ENCODE results near the gene PIGU. TPM values are rescaled to one million over a fixed set of nuclear protein-coding genes. Genes with fewer than 3 reads are reported as not detected.

PIGU gene
- total and polyA plus RNA-seq, 2 experiments from 2014 or later = 21.2 to 21.6 TPM

- Histone ChIP-seq H3K4me1 (ENCODE audit: insufficient read depth) (peaks cover 4% of the 10 kb centered on the region), H3K36me3 (ENCODE audit: low read depth) (peaks cover 65% of the 10 kb centered on the region), H3K9ac (no peak overlapping the region), H3K4me2 (ENCODE audit: unreplicated experiment) (no peak overlapping the region), H3K27me3 (replicated peaks; ENCODE audit: insufficient read depth) (no peaks in the 10 kb centered on the region), H2AFZ (no peak overlapping the region), H3K9me2 (ENCODE audit: insufficient read depth) (no peaks in the 10 kb centered on the region), H3F3A (ENCODE audit: insufficient read depth) (peaks cover 9% of the 10 kb centered on the region), H3K79me2 (ENCODE audit: insufficient read depth) (peaks cover 61% of the 10 kb centered on the region), H4K20me1 (ENCODE audit: insufficient read depth) (no peaks in the 10 kb centered on the region), H3K4me3 (no peak overlapping the region), H3K9me3 (ENCODE audit: low read depth) (no peaks in the 10 kb centered on the region), H3K27ac (no peak overlapping the region)
- WGBS, 2 experiments (ENCODE audit: low coverage in 1 of 2, low lambda C conversion rate in 2 of 2, missing lambda C conversion rate in 2 of 2) = 87% methylated on average over 8 of the region's 8 CpGs
- TF ChIP-seq EZH2 (IDR thresholded peaks at IDR 0.05; ENCODE audit: insufficient read depth, poor library complexity, severe bottlenecking) (no peak), EZH2phosphoT487 (IDR thresholded peaks at IDR 0.05; ENCODE audit: insufficient read depth, low read depth) (no peak)
- in situ Hi-C loops (cut with MboI) = no loop called here
- no peak for DNase-seq
Observed at GRCh38 chr20:34531608-34532265, 145.2 kb downstream of the PIGU start.

- Histone ChIP-seq H3K9me3 (ENCODE audit: low read depth) (no peaks in the 10 kb centered on the region), H3K4me3 (no peak overlapping the region), H3K4me2 (ENCODE audit: unreplicated experiment) (no peak overlapping the region), H3K9me2 (ENCODE audit: insufficient read depth) (no peaks in the 10 kb centered on the region), H3K9ac (no peak overlapping the region), H4K20me1 (ENCODE audit: insufficient read depth) (no peaks in the 10 kb centered on the region), H3K27ac (no peak overlapping the region), H2AFZ (no peak overlapping the region), H3K27me3 (replicated peaks; ENCODE audit: insufficient read depth) (no peaks in the 10 kb centered on the region), H3K79me2 (ENCODE audit: insufficient read depth) (peaks cover 66% of the 10 kb centered on the region), H3K36me3 (ENCODE audit: low read depth) (peaks cover 55% of the 10 kb centered on the region), H3F3A (ENCODE audit: insufficient read depth) (peaks cover 18% of the 10 kb centered on the region), H3K4me1 (ENCODE audit: insufficient read depth) (peaks cover 16% of the 10 kb centered on the region)
- in situ Hi-C loops (cut with MboI) = no loop called here
- DNase-seq = no peak
- TF ChIP-seq EZH2 (IDR thresholded peaks at IDR 0.05; ENCODE audit: insufficient read depth, poor library complexity, severe bottlenecking) = no peak
- no peak for TF ChIP-seq EZH2phosphoT487 (IDR thresholded peaks at IDR 0.05; ENCODE audit: insufficient read depth, low read depth)
- 94 to 97% methylated on average over 5 of the region's 5 CpGs for WGBS, 2 experiments (ENCODE audit: low coverage in 1 of 2, low lambda C conversion rate in 2 of 2, missing lambda C conversion rate in 2 of 2)
Observed at GRCh38 chr20:34530342-34530741, 146.6 kb downstream of the PIGU start.

- Histone ChIP-seq H3K4me2 (ENCODE audit: unreplicated experiment) (no peak overlapping the region), H3K9me3 (ENCODE audit: low read depth) (no peaks in the 10 kb centered on the region), H3K4me1 (ENCODE audit: insufficient read depth) (peaks cover 21% of the 10 kb centered on the region), H3K4me3 (no peak overlapping the region), H3F3A (ENCODE audit: insufficient read depth) (peaks cover 24% of the 10 kb centered on the region), H3K36me3 (ENCODE audit: low read depth) (peaks cover 49% of the 10 kb centered on the region), H3K9me2 (ENCODE audit: insufficient read depth) (no peaks in the 10 kb centered on the region), H3K9ac (no peak overlapping the region), H3K27me3 (replicated peaks; ENCODE audit: insufficient read depth) (no peaks in the 10 kb centered on the region), H3K79me2 (ENCODE audit: insufficient read depth) (peaks cover 72% of the 10 kb centered on the region), H2AFZ (no peak overlapping the region), H3K27ac (no peak overlapping the region), H4K20me1 (ENCODE audit: insufficient read depth) (no peaks in the 10 kb centered on the region)
- DNase-seq = no peak
- TF ChIP-seq EZH2 (IDR thresholded peaks at IDR 0.05; ENCODE audit: insufficient read depth, poor library complexity, severe bottlenecking) (no peak), EZH2phosphoT487 (IDR thresholded peaks at IDR 0.05; ENCODE audit: insufficient read depth, low read depth) (no peak)
- in situ Hi-C loops (cut with MboI) = no loop called here
- WGBS, 2 experiments (ENCODE audit: low coverage in 1 of 2, low lambda C conversion rate in 2 of 2, missing lambda C conversion rate in 2 of 2) = 73 to 75% methylated on average over 3 of the region's 3 CpGs
Observed at GRCh38 chr20:34529742-34530141, 147.2 kb downstream of the PIGU start.

- in situ Hi-C loops (cut with MboI) = no loop called here
- no peak for TF ChIP-seq EZH2phosphoT487 (IDR thresholded peaks at IDR 0.05; ENCODE audit: insufficient read depth, low read depth)
- TF ChIP-seq EZH2 (IDR thresholded peaks at IDR 0.05; ENCODE audit: insufficient read depth, poor library complexity, severe bottlenecking) = no peak
- Histone ChIP-seq H3K9me2 (ENCODE audit: insufficient read depth) (no peaks in the 10 kb centered on the region), H3K36me3 (ENCODE audit: low read depth) (peaks cover 42% of the 10 kb centered on the region), H3K4me3 (no peak overlapping the region), H3K27me3 (replicated peaks; ENCODE audit: insufficient read depth) (no peaks in the 10 kb centered on the region), H4K20me1 (ENCODE audit: insufficient read depth) (no peaks in the 10 kb centered on the region), H3K4me1 (ENCODE audit: insufficient read depth) (peaks cover 28% of the 10 kb centered on the region), H3K79me2 (ENCODE audit: insufficient read depth) (peaks cover 81% of the 10 kb centered on the region), H3K27ac (no peak overlapping the region), H3K9ac (no peak overlapping the region), H3K9me3 (ENCODE audit: low read depth) (no peaks in the 10 kb centered on the region), H3F3A (ENCODE audit: insufficient read depth) (peaks cover 31% of the 10 kb centered on the region), H2AFZ (no peak overlapping the region), H3K4me2 (ENCODE audit: unreplicated experiment) (no peak overlapping the region)
- peak; percentile 15 for DNase-seq
- 65 to 69% methylated on average over 5 of the region's 5 CpGs for WGBS, 2 experiments (ENCODE audit: low coverage in 1 of 2, low lambda C conversion rate in 2 of 2, missing lambda C conversion rate in 2 of 2)
Observed at GRCh38 chr20:34528921-34529297, 148.0 kb downstream of the PIGU start.
